ENCODE data around the gene TMEM271. TPM values are rescaled to one million over a fixed set of nuclear protein-coding genes. Genes with fewer than 3 reads are reported as not detected.
"Not testable (repeated sequence)": the region's sequence is repeated elsewhere in the genome, so short reads cannot be mapped to it uniquely, and the experiment has no call there.

Gene TMEM271
- total RNA-seq, 1 donor from 2014 or later: not detected

- ATAC-seq (no peak), DNase-seq (no peak)
- intact Hi-C loops (cut with micrococcal nuclease): no loop called here
Observed at GRCh38 chr4:610411-611261, 34.5 kb upstream of the TMEM271 start.

GRCh38 chr4:609400-610050, 33.4 kb upstream of the TMEM271 start:
- DNase-seq: no peak
- intact Hi-C loops (cut with micrococcal nuclease): no loop called here
- no peak for ATAC-seq

GRCh38 chr4:608236-608635, 32.1 kb upstream of the TMEM271 start:
- intact Hi-C loops (cut with micrococcal nuclease): no loop called here
- no peak for DNase-seq

GRCh38 chr4:605702-606425, 29.8 kb upstream of the TMEM271 start:
- ATAC-seq (no peak), DNase-seq (no peak)
- intact Hi-C loops (cut with micrococcal nuclease): no loop called here

More at GRCh38 chr4:608236-608635, 32.1 kb upstream of the TMEM271 start:
- no peak for ATAC-seq

- DNase-seq: no peak
- ATAC-seq: no peak
- intact Hi-C loops (cut with micrococcal nuclease): no loop called here
Observed at GRCh38 chr4:604131-604530, 28.0 kb upstream of the TMEM271 start.

- DNase-seq (peak; percentile 44), ATAC-seq (no peak)
- intact Hi-C loops (cut with micrococcal nuclease): no loop called here
Observed at GRCh38 chr4:602559-602942, 26.5 kb upstream of the TMEM271 start.

GRCh38 chr4:601612-602558, 25.8 kb upstream of the TMEM271 start:
- DNase-seq (no peak), ATAC-seq (no peak)
- intact Hi-C loops (cut with micrococcal nuclease): no loop called here

GRCh38 chr4:600850-601515, 24.9 kb upstream of the TMEM271 start:
- intact Hi-C loops (cut with micrococcal nuclease): no loop called here
- no peak for DNase-seq
- ATAC-seq: no peak

GRCh38 chr4:600166-600565, 24.1 kb upstream of the TMEM271 start:
- DNase-seq (no peak), ATAC-seq (no peak)
- intact Hi-C loops (cut with micrococcal nuclease): no loop called here

GRCh38 chr4:598925-599324, 22.8 kb upstream of the TMEM271 start:
- intact Hi-C loops (cut with micrococcal nuclease): no loop called here
- no peak for ATAC-seq
- DNase-seq: no peak

GRCh38 chr4:592825-593520, 16.9 kb upstream of the TMEM271 start:
- ATAC-seq (no peak), DNase-seq (no peak)
- intact Hi-C loops (cut with micrococcal nuclease): no loop called here

- DNase-seq; ATAC-seq; intact Hi-C loops (cut with micrococcal nuclease): not testable (repeated sequence)
Observed at GRCh38 chr4:592178-592577, 16.1 kb upstream of the TMEM271 start.

GRCh38 chr4:590313-590841, 14.3 kb upstream of the TMEM271 start:
- DNase-seq: no peak
- no peak for ATAC-seq
- intact Hi-C loops (cut with micrococcal nuclease): no loop called here

GRCh38 chr4:589219-589963, 13.3 kb upstream of the TMEM271 start:
- ATAC-seq (no peak), DNase-seq (no peak)
- intact Hi-C loops (cut with micrococcal nuclease): no loop called here

- intact Hi-C loops (cut with micrococcal nuclease): no loop called here
- DNase-seq: no peak
- no peak for ATAC-seq
Observed at GRCh38 chr4:588351-588849, 12.3 kb upstream of the TMEM271 start.

GRCh38 chr4:587671-588350, 11.7 kb upstream of the TMEM271 start:
- DNase-seq (no peak), ATAC-seq (no peak)
- intact Hi-C loops (cut with micrococcal nuclease): no loop called here

All from left ventricle myocardium superior (tissue), 1 donor.